DND-41 (cell line): ENCODE measurements around the gene SPTBN5.

Experiments
- EZH2 ChIP-seq: IDR thresholded peaks from 3 replicates; pipeline ENCODE4 v1.6.1; 2012; ENCODE audit warnings: borderline replicate concordance, low read depth, mild to moderate bottlenecking, moderate library complexity, low read length, inconsistent platforms; ENCODE audit not compliant: severe bottlenecking
- TF ChIP-seq, protein P1 (sequence below): IDR thresholded peaks from 2 replicates; pipeline ENCODE4 v1.5.1; 2012; ENCODE audit warnings: borderline replicate concordance, low read length, moderate library complexity, mild to moderate bottlenecking; ENCODE audit not compliant: poor library complexity, severe bottlenecking; ENCODE audit errors: extremely low read depth

GRCh38 chr15:41874736-41875135 lies 19.1 kb downstream of the SPTBN5 start:
- TF ChIP-seq, protein P1, sequence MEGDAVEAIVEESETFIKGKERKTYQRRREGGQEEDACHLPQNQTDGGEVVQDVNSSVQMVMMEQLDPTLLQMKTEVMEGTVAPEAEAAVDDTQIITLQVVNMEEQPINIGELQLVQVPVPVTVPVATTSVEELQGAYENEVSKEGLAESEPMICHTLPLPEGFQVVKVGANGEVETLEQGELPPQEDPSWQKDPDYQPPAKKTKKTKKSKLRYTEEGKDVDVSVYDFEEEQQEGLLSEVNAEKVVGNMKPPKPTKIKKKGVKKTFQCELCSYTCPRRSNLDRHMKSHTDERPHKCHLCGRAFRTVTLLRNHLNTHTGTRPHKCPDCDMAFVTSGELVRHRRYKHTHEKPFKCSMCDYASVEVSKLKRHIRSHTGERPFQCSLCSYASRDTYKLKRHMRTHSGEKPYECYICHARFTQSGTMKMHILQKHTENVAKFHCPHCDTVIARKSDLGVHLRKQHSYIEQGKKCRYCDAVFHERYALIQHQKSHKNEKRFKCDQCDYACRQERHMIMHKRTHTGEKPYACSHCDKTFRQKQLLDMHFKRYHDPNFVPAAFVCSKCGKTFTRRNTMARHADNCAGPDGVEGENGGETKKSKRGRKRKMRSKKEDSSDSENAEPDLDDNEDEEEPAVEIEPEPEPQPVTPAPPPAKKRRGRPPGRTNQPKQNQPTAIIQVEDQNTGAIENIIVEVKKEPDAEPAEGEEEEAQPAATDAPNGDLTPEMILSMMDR: no peak
- TF ChIP-seq EZH2: no peak
